Loucy (cell line): ENCODE measurements around the gene SNRNP27.

Experiments
- EZH2phosphoT487 ChIP-seq: fragments of 200-600 bp; IDR thresholded peaks from 2 replicates; pipeline ENCODE4 v1.6.1; 2018; ENCODE audit warnings: antibody characterized with exemption, mild to moderate bottlenecking, moderate library complexity, borderline replicate concordance
- TF ChIP-seq, protein P1 (sequence below): fragments of 200-600 bp; sonication (generic); conservative IDR thresholded peaks from 2 replicates; pipeline ENCODE4 v1.5.1; 2014; ENCODE audit warnings: mild to moderate bottlenecking, antibody characterized with exemption, low read length

GRCh38 chr2:69948032-69948962 is 54.5 kb downstream of the SNRNP27 start:
- TF ChIP-seq, protein P1, sequence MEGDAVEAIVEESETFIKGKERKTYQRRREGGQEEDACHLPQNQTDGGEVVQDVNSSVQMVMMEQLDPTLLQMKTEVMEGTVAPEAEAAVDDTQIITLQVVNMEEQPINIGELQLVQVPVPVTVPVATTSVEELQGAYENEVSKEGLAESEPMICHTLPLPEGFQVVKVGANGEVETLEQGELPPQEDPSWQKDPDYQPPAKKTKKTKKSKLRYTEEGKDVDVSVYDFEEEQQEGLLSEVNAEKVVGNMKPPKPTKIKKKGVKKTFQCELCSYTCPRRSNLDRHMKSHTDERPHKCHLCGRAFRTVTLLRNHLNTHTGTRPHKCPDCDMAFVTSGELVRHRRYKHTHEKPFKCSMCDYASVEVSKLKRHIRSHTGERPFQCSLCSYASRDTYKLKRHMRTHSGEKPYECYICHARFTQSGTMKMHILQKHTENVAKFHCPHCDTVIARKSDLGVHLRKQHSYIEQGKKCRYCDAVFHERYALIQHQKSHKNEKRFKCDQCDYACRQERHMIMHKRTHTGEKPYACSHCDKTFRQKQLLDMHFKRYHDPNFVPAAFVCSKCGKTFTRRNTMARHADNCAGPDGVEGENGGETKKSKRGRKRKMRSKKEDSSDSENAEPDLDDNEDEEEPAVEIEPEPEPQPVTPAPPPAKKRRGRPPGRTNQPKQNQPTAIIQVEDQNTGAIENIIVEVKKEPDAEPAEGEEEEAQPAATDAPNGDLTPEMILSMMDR, result no peak
- TF ChIP-seq EZH2phosphoT487, result no peak
